WTC11 (cell line): ENCODE results near the gene TRAF2.

Experiments
- MXD4 ChIP-seq: fragments of 250-450 bp; sonication (Bioruptor Pico); IDR thresholded peaks from 2 replicates; pipeline ENCODE4 v1.8.0; 2021; ENCODE audit warnings: mild to moderate bottlenecking, moderate library complexity, borderline replicate concordance
- TEAD4 ChIP-seq: sonication (generic); formaldehyde crosslinking; IDR thresholded peaks from 2 replicates; pipeline ENCODE4 v1.8.0; 2022; ENCODE audit warnings: mild to moderate bottlenecking, missing genetic modification reagents
- TF ChIP-seq, protein P1 (sequence below): fragments of 200-600 bp; IDR thresholded peaks from 2 replicates; pipeline ENCODE4 v1.8.0; 2022; ENCODE audit warnings: antibody characterized with exemption
- TF ChIP-seq, protein P2 (sequence below): sonication (generic); formaldehyde crosslinking; IDR thresholded peaks from 2 replicates; pipeline ENCODE4 v1.8.1; 2022; ENCODE audit warnings: low read depth, mild to moderate bottlenecking, moderate library complexity, missing genetic modification reagents, borderline replicate concordance
- TF ChIP-seq, protein P3 (sequence below): sonication (generic); formaldehyde crosslinking; conservative IDR thresholded peaks from 2 replicates; pipeline ENCODE4 v1.8.1; 2022; ENCODE audit warnings: mild to moderate bottlenecking, missing genetic modification reagents

DNA sequence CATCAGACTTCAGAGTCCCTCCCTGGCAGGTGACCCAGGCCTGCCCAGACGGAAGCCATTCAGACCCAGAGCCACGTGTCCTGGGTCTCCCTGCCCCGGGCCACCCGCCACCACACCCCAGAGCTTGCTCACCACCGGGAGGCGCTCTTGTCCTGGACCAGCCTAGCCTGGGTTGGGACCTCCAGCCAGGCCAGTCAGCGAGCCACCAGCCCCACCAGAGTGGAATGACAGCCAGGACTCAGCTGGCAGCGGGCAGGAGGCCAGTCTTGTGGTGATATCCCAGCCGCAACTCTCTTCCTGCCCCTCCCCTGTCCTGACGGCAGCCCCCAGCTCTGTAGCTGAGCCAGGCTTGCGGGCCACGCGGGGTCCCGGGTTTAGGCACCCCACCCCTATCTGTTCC, 89.3 kb downstream of the TRAF2 start:
- TF ChIP-seq, protein P1, sequence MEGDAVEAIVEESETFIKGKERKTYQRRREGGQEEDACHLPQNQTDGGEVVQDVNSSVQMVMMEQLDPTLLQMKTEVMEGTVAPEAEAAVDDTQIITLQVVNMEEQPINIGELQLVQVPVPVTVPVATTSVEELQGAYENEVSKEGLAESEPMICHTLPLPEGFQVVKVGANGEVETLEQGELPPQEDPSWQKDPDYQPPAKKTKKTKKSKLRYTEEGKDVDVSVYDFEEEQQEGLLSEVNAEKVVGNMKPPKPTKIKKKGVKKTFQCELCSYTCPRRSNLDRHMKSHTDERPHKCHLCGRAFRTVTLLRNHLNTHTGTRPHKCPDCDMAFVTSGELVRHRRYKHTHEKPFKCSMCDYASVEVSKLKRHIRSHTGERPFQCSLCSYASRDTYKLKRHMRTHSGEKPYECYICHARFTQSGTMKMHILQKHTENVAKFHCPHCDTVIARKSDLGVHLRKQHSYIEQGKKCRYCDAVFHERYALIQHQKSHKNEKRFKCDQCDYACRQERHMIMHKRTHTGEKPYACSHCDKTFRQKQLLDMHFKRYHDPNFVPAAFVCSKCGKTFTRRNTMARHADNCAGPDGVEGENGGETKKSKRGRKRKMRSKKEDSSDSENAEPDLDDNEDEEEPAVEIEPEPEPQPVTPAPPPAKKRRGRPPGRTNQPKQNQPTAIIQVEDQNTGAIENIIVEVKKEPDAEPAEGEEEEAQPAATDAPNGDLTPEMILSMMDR: peak; percentile 46
- TF ChIP-seq TEAD4 (CRISPR knock-in tag): no peak
- TF ChIP-seq, protein P2, sequence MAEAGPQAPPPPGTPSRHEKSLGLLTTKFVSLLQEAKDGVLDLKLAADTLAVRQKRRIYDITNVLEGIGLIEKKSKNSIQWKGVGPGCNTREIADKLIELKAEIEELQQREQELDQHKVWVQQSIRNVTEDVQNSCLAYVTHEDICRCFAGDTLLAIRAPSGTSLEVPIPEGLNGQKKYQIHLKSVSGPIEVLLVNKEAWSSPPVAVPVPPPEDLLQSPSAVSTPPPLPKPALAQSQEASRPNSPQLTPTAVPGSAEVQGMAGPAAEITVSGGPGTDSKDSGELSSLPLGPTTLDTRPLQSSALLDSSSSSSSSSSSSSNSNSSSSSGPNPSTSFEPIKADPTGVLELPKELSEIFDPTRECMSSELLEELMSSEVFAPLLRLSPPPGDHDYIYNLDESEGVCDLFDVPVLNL: no peak
- TF ChIP-seq, protein P3, sequence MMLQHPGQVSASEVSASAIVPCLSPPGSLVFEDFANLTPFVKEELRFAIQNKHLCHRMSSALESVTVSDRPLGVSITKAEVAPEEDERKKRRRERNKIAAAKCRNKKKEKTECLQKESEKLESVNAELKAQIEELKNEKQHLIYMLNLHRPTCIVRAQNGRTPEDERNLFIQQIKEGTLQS (CRISPR knock-in tag): no peak
- no peak for TF ChIP-seq MXD4 (CRISPR knock-in tag)
